HTERT RPE-1 (cell line): ENCODE results near the gene TEKT3.

ENCODE experiments used
- in situ Hi-C: fragments of 300-500 bp; cut with MboI; formaldehyde crosslinking; loops from 4 replicates; pipeline ENCODE4 v1.14.3; 2020; ENCODE audit warnings: low sequenced_read_pairs

Gene TEKT3

GRCh38 chr17:15267996-15268395, 73.4 kb downstream of the TEKT3 start:
- in situ Hi-C loops: no loop called here

GRCh38 chr17:15266325-15267125, 74.9 kb downstream of the TEKT3 start:
- in situ Hi-C loops: no loop called here

GRCh38 chr17:15265131-15265530, 76.3 kb downstream of the TEKT3 start, which contains the start of gene PMP22:
Gene PMP22 (minus strand): TSS chr17:15265326. CDS start chr17:15260727, 4,599 bp downstream.
- in situ Hi-C loops: no loop called here

- in situ Hi-C loops: no loop called here
Measured at GRCh38 chr17:15264542-15264941, 76.9 kb downstream of the TEKT3 start.

- in situ Hi-C loops: no loop called here
Measured at GRCh38 chr17:15263680-15264079, 77.7 kb downstream of the TEKT3 start.

- in situ Hi-C loops: no loop called here
Measured at GRCh38 chr17:15263206-15263579, 78.2 kb downstream of the TEKT3 start.

- in situ Hi-C loops: no loop called here
Measured at GRCh38 chr17:15262291-15263205, 78.8 kb downstream of the TEKT3 start.

GRCh38 chr17:15261802-15262290, 79.6 kb downstream of the TEKT3 start:
- in situ Hi-C loops: no loop called here

GRCh38 chr17:15261258-15261801, 80.1 kb downstream of the TEKT3 start:
- in situ Hi-C loops: no loop called here

- in situ Hi-C loops: no loop called here
Measured at GRCh38 chr17:15260376-15261257, 80.8 kb downstream of the TEKT3 start.

- in situ Hi-C loops: no loop called here
Measured at GRCh38 chr17:15257796-15258512, 83.4 kb downstream of the TEKT3 start.

GRCh38 chr17:15257258-15257788, 84.1 kb downstream of the TEKT3 start:
- in situ Hi-C loops: no loop called here

GRCh38 chr17:15256689-15257088, 84.7 kb downstream of the TEKT3 start:
- in situ Hi-C loops: no loop called here

GRCh38 chr17:15255713-15256454, 85.5 kb downstream of the TEKT3 start:
- in situ Hi-C loops: no loop called here
